Muscle layer of duodenum (tissue), 2 donors: ENCODE results near the gene AFMID.
"Not testable (repeated sequence)": the region's sequence is repeated elsewhere in the genome, so short reads cannot be mapped to it uniquely, and the experiment has no call there.

Experiments
- H3K27ac ChIP-seq: one replicate; pipeline ENCODE4 v1.7.0; 2013; ENCODE audit warnings: mild to moderate bottlenecking, low read length
- H3K27me3 ChIP-seq: one replicate; pipeline ENCODE4 v1.7.0; 2013; ENCODE audit warnings: low read depth, mild to moderate bottlenecking, control low read depth, low read length
- H3K36me3 ChIP-seq, 2 donors: one replicate each; pipeline ENCODE4 v1.7.0; 2013; ENCODE audit warnings: low read length in 2 of 2, control low read depth in 1 of 2, mild to moderate bottlenecking in 1 of 2; ENCODE audit not compliant: insufficient read depth in 2 of 2, control insufficient read depth in 1 of 2
- H3K4me1 ChIP-seq, 2 donors: one replicate each; pipeline ENCODE4 v1.7.0; 2013; ENCODE audit warnings: low read length in 2 of 2, mild to moderate bottlenecking in 2 of 2, control low read depth in 1 of 2, moderate library complexity in 1 of 2; ENCODE audit not compliant: insufficient read depth in 2 of 2, control insufficient read depth in 1 of 2
- H3K4me3 ChIP-seq, 2 donors: one replicate each; pipeline ENCODE4 v1.7.0; 2013; ENCODE audit warnings: low read length in 2 of 2, low read depth in 1 of 2, mild to moderate bottlenecking in 1 of 2
- H3K9me3 ChIP-seq, 2 donors: one replicate each; pipeline ENCODE4 v1.7.0; 2013; ENCODE audit warnings: low read length in 2 of 2, control low read depth in 1 of 2, mild to moderate bottlenecking in 1 of 2; ENCODE audit not compliant: control insufficient read depth in 1 of 2
- donor health status: healthy.

AFMID gene

GRCh38 chr17:78249074-78249817 is 62.1 kb downstream of the AFMID start:
- Histone ChIP-seq H3K27ac (no peak overlapping the region), H3K9me3 (no peaks in the 10 kb centered on the region), H3K27me3 (no peaks in the 10 kb centered on the region), H3K4me1 (peaks cover 4 to 11% of the 10 kb centered on the region in 2 donors), H3K36me3 (no peaks in the 10 kb centered on the region), H3K4me3 (no peak overlapping the region)

GRCh38 chr17:78249818-78250806 is 63.0 kb downstream of the AFMID start:
- no peak overlapping the region for H3K4me3 ChIP-seq

GRCh38 chr17:78250891-78251772 is 64.0 kb downstream of the AFMID start:
- H3K27me3 ChIP-seq: no peaks in the 10 kb centered on the region
- no peak overlapping the region for H3K4me3 ChIP-seq
- H3K4me1 ChIP-seq: peaks cover 4 to 11% of the 10 kb centered on the region in 2 donors
- H3K27ac ChIP-seq: no peak overlapping the region
- no peaks in the 10 kb centered on the region for H3K9me3 ChIP-seq
- H3K36me3 ChIP-seq: no peaks in the 10 kb centered on the region

More at GRCh38 chr17:78249818-78250806, 63.0 kb downstream of the AFMID start:
- Histone ChIP-seq H3K27ac (no peak overlapping the region), H3K36me3 (no peaks in the 10 kb centered on the region), H3K9me3 (no peaks in the 10 kb centered on the region), H3K27me3 (no peaks in the 10 kb centered on the region), H3K4me1 (peaks cover 4 to 11% of the 10 kb centered on the region in 2 donors)

- Histone ChIP-seq H3K36me3 (no peaks in the 10 kb centered on the region), H3K4me3 (no peak overlapping the region), H3K9me3 (no peaks in the 10 kb centered on the region), H3K27ac (no peak overlapping the region), H3K4me1 (peaks cover 4 to 11% of the 10 kb centered on the region in 2 donors), H3K27me3 (no peaks in the 10 kb centered on the region)
Observed at GRCh38 chr17:78251773-78252103, 64.6 kb downstream of the AFMID start.

GRCh38 chr17:78252111-78252634 is 65.0 kb downstream of the AFMID start:
- Histone ChIP-seq H3K4me3 (no peak overlapping the region), H3K27ac (no peak overlapping the region), H3K9me3 (no peaks in the 10 kb centered on the region), H3K4me1 (peaks cover 4 to 11% of the 10 kb centered on the region in 2 donors), H3K27me3 (no peaks in the 10 kb centered on the region), H3K36me3 (no peaks in the 10 kb centered on the region)

DNA sequence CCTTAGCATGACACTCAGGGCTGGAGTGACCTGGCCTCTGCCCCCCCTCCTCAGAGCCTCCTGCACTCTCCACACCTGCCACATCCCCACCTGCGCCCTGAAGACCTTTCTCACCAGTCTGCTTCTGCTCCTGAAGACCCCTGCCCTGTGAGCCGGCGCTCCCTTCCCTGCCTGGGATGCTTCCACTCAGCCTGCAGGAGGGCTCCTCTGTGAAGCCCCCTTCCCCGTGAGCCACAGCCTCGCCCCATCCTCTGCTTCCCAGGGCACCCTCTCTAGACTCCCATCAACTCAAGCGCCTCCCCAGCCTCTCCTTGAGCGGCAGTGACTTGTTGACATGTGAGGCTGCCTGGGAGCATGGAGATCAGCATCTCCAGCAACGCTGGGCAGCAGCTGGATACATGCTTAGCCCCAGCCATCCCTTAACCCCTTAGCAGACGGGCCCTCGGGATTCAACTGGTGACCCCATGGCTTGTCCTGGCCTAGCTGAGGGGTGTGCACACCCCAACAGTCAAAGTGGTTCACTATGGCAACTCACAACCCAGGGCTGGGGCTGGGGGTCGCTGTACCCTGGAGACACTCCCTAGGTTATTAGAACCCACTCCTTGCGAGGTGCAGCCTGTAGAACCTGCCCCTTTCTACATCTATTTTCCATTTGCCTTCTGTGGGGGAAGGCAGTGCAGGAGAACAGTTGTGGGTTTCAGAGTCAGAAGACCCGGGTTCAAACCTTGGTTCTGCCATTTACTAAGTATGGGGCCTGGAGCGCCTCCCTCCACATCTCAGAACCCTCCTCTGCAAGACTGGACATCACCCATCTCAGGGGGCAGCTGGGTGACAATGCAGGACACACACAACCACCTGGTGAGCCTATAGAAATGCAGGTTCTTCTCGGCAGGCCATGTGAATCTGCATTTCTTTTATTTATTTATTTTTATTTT is 65.8 kb downstream of the AFMID start:
- no peaks in the 10 kb centered on the region for H3K36me3 ChIP-seq
- peaks cover 4 to 15% of the 10 kb centered on the region in 2 donors for H3K4me1 ChIP-seq
- H3K27ac ChIP-seq: no peak overlapping the region
- no peaks in the 10 kb centered on the region for H3K27me3 ChIP-seq
- no peaks in the 10 kb centered on the region for H3K9me3 ChIP-seq
- no peak overlapping the region for H3K4me3 ChIP-seq

- H3K4me3 ChIP-seq: peak overlapping the region; percentile 64 to 91
- peaks cover 4 to 18% of the 10 kb centered on the region in 2 donors for H3K4me1 ChIP-seq
Observed at GRCh38 chr17:78253636-78253945, 66.4 kb downstream of the AFMID start.

GRCh38 chr17:78253946-78254672 is 66.9 kb downstream of the AFMID start:
- Histone ChIP-seq H3K27ac (peak overlapping the region; percentile 31), H3K36me3 (no peaks in the 10 kb centered on the region), H3K27me3 (no peaks in the 10 kb centered on the region), H3K9me3 (no peaks in the 10 kb centered on the region), H3K4me1 (peaks cover 4 to 18% of the 10 kb centered on the region in 2 donors), H3K4me3 (peak overlapping the region; percentile 64 to 91)

More at GRCh38 chr17:78253636-78253945, 66.4 kb downstream of the AFMID start:
- H3K9me3 ChIP-seq, H3K27me3 ChIP-seq, H3K27ac ChIP-seq, H3K36me3 ChIP-seq: not testable (repeated sequence)

- H3K27ac ChIP-seq: no peak overlapping the region
- no peaks in the 10 kb centered on the region for H3K27me3 ChIP-seq
- no peaks in the 10 kb centered on the region for H3K9me3 ChIP-seq
- H3K36me3 ChIP-seq: no peaks in the 10 kb centered on the region
- H3K4me3 ChIP-seq: no peak overlapping the region
- H3K4me1 ChIP-seq: peaks cover 4 to 18% of the 10 kb centered on the region in 2 donors
Observed at GRCh38 chr17:78255029-78255656, 68.0 kb downstream of the AFMID start.
